Sigmoid colon (tissue), 4 donors: ENCODE data around the gene KDR.

Experiments used
- CTCF ChIP-seq, 4 experiments: fragments of 450-650 bp in 3 of 4; fragments of 200-600 bp in 1 of 4; IDR thresholded peaks; one replicate each; pipeline ENCODE4 v1.5.1; 2016 to 2019; ENCODE audit warnings: antibody characterized with exemption in 4 of 4, mild to moderate bottlenecking in 3 of 4, moderate library complexity in 2 of 4
- EP300 ChIP-seq, 4 donors: sonication (generic); formaldehyde crosslinking; IDR thresholded peaks; one replicate each; pipeline ENCODE4 v1.6.1; 2017; ENCODE audit warnings: antibody characterized with exemption in 4 of 4
- POLR2A ChIP-seq, 2 donors: fragments of 450-650 bp; IDR thresholded peaks; one replicate each; pipeline ENCODE4 v1.6.1; 2016; ENCODE audit warnings: antibody characterized with exemption in 2 of 2, mild to moderate bottlenecking in 2 of 2, moderate library complexity in 2 of 2

- no peak for TF ChIP-seq CTCF (IDR thresholded peaks at IDR 0.05)
- no peak for TF ChIP-seq POLR2A (IDR thresholded peaks at IDR 0.05)
- no peak for TF ChIP-seq EP300 (IDR thresholded peaks at IDR 0.05)
These were observed 11.2 kb upstream of the KDR start for GRCh38 chr4:55136634-55137033.
